NCI-H2081 treated with DMSO at 0.1 percent for 48 hours (cell line): Measurements from ENCODE around the gene CFAP92.

Experiments used
- DNase-seq: peaks from one replicate; lab custom pipeline; 2025; lab: John Stamatoyannopoulos, UW

Gene CFAP92

DNA sequence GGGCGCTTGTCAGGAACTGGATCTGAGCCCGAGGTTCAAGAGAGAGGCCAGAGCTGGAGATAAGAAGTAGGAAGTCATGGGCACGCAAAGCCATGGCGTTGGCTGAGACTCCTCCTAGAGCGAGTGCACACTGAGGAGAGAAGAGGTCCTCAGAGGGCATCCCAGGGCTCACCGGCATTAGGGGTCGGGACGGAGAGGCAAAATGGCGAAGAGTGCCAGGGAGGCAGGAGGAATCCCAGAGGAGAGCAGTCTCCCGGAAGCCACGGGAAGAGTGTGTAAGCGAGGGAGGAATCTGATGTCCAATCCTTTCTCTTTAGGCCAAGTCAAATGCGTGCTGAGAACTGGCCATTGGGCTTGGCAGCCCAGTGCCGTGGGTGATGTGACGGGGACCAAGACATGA lies 31.2 kb upstream of the CFAP92 start:
- no peak for DNase-seq

DNA sequence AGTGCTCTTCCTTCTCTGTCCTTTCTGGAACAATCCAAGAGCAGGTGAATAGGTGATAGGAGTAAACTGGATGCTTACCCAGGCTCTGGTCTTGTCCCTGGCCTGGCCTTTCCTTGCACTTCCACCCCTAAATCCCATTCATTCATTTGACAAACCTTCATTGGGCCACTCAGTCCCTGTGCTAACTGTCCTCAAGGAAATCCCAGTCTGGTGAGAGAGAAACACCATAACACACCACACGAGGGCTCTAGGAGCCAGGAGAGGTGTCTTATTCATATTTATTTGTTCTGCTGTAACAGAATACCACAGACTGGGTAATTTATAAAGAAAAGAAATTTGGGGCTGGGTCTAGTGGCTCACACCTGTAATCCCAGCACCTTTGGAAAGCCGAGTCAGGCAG lies 30.0 kb upstream of the CFAP92 start:
- no peak for DNase-seq

GRCh38 chr3:129023008-129023358 lies 29.1 kb upstream of the CFAP92 start:
- DNase-seq = no peak

- DNase-seq = no peak
These were observed 28.5 kb upstream of the CFAP92 start for GRCh38 chr3:129022114-129023007.

- no peak for DNase-seq
These were observed 27.3 kb upstream of the CFAP92 start for GRCh38 chr3:129021140-129021551.

DNA sequence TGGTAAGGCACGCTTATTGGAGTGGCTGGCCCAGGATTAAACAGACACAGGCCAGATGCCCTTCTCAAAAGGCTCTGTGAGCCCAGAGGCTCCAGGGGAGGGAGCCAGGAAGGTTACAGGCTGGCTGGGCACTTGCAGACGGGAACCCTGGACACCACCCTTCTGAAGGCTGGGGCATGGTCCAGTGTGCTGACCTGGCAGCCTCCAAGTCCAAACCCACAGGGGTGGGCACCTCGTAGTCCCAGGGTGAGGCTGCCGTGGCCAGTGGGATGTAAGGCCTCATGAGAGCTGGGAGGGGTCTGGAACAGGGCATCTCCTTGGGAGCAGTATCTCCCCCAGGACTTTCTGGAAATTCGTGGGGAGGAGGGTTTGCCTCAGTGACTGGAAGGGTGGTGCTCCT lies 26.8 kb upstream of the CFAP92 start:
- DNase-seq = no peak

- no peak for DNase-seq
These were observed 25.4 kb upstream of the CFAP92 start for GRCh38 chr3:129019266-129019665.

- DNase-seq = no peak
These were observed 24.9 kb upstream of the CFAP92 start for GRCh38 chr3:129018751-129019150.

- DNase-seq = no peak
These were observed 24.4 kb upstream of the CFAP92 start for GRCh38 chr3:129018271-129018670.

- no peak for DNase-seq
These were observed 23.6 kb upstream of the CFAP92 start for GRCh38 chr3:129017484-129017899.

GRCh38 chr3:129016720-129017483 lies 23.0 kb upstream of the CFAP92 start:
- no peak for DNase-seq

- peak; percentile 94 for DNase-seq
These were observed 22.5 kb upstream of the CFAP92 start for GRCh38 chr3:129016356-129016719.

DNA sequence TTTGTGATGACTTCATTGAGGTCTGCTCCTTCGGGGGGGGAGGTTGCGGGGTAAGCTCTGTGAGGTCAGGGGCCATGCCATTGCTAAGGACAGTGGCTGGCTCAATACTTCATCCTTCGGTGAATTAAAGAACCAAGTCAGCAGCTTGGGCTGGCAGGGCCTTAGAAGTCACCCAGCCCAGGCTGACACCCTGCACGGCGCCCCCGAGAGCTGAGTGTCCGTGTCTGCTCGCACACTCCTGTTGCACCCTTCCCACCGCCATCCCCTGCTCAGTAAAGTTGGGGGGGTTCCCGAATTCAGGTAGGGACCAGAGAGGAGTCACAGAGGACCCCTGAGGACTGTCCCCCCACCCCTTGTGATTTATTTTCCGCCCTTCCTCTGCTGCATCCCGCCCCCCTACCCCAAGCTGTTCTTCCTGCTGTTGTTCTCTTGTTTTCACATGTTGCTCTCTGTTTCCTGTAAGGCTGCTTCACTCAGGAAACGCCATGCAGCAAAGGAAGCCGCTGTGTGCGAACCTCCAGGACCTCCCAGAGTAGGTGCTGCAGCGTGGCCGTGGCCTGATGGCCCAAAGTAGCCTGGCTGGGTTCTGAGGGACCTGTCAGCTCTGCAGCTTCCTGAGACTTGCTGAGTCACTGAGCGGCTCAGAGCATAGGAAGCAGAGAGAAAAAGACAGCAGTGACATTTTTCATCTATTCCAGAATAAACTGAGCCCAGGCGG lies 21.7 kb upstream of the CFAP92 start:
- no peak for DNase-seq

- DNase-seq = no peak
These were observed 21.0 kb upstream of the CFAP92 start for GRCh38 chr3:129014793-129015345.

GRCh38 chr3:129014148-129014547 lies 20.3 kb upstream of the CFAP92 start:
- no peak for DNase-seq

DNA sequence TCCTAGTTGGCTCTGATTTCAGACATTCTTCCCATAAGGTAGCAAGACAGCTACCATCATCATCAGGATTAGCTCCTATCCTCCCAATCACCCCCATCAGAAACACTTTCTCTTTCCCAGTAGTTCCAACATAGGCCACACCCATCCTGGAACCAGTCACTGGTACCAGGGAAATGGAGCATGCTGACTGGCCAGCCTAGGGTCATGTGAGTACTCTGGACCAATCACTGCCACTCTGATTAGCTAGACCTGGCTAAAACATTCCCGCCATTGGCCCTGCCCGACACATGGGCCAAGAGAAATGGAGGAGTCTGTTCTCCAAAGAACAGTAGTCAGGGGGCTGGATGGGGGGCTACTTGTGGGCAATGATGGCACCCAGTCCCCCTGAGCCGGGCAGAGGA lies 19.6 kb upstream of the CFAP92 start:
- no peak for DNase-seq

- no peak for DNase-seq
These were observed 16.6 kb upstream of the CFAP92 start for GRCh38 chr3:129010310-129010956.

GRCh38 chr3:129009266-129009665 lies 15.4 kb upstream of the CFAP92 start:
- DNase-seq = no peak

DNA sequence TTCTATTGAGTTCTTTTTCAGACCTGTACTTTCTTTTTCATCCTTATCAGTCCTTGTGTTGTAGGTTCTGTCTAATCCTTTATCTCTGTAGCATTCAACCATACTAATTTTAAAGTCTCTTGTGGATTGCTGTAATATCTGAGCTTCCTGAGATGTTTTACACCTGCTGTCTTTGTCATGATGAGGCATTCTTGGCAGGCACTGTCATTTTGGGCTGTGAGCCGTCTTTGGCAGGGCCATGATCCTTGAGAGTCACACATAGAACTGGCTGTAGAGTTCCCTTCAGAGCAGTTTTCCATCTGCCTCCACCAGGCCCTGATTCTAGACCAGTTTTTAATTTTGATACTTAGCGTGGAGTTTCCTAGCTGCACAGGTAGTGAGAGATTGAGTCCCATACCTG lies 13.9 kb upstream of the CFAP92 start:
- no peak for DNase-seq

- DNase-seq = no peak
These were observed 13.0 kb upstream of the CFAP92 start for GRCh38 chr3:129006864-129007263.

GRCh38 chr3:129005526-129006303 lies 11.8 kb upstream of the CFAP92 start:
- no peak for DNase-seq
